Activated CD8-positive, alpha-beta memory T cell treated with anti-CD3 and anti-CD28 coated beads for 24 hours (primary cell): Measurements from ENCODE around the gene IREB2.
A peak's percentile ranks its signal among the peaks of the same experiment; 100 is the strongest.
"Not testable (repeated sequence)": the region's sequence is repeated elsewhere in the genome, so short reads cannot be mapped to it uniquely, and the experiment has no call there.

Experiments used
- DNase-seq: peaks from one replicate; pipeline ENCODE4 v3.0.0-alpha.2; 2020

IREB2 gene

DNA sequence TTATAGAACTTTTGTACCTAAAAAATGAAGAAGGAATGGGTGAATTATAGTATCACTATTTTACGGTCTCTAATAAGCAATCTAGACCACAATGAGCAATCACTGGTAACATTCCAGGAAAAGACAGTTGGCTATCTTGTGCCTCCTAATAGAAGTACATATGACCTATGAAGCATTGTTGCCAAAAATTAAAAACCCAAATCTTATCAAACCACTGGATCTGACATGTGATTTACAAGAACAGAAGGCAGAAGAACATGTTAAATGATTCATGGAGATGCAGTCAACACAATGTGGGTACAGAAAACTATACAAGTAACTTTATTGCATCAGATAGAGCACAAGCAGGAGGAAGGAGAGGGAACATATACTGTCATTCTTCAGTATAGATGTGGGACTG is 54.9 kb downstream of the IREB2 start:
- no peak for DNase-seq

DNA sequence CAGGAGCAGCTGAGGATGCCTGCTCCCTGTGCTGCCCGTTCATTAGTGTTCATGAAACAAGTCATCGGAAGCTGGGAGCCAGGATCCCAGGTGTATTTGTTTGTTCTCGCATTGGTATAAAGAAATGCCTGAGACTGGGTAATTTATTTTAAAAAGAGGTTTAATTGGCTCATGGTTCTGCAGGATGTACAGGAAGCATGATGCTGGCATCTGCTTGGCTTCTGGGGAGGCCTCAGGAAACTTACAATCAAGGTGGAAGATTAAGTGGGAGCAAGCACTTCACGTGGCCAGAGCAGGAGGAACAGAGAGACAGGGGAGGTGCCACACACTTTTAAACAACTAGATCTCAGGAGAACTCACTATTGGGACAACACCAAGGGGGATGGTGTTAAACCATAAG is 63.8 kb downstream of the IREB2 start:
- no peak for DNase-seq

DNA sequence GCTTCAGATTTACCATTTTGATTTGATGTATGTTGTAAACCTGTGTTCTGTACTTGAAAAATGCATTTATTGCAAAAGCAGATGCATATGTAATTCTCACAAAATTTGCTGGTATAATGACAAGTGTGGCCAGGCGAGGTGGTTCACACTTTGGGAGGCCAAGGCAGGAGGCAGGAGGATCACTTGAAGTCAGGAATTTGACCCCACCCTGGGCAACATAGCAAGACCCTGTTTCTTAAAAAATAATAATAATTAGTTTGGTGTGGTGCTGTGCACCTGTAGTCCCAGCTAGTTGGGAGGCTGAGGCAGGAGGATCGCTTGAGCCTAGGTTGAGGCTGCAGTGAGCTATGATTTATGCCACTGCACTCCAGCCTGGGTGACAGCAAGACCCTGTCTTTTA is 64.6 kb downstream of the IREB2 start:
- DNase-seq: no peak

DNA sequence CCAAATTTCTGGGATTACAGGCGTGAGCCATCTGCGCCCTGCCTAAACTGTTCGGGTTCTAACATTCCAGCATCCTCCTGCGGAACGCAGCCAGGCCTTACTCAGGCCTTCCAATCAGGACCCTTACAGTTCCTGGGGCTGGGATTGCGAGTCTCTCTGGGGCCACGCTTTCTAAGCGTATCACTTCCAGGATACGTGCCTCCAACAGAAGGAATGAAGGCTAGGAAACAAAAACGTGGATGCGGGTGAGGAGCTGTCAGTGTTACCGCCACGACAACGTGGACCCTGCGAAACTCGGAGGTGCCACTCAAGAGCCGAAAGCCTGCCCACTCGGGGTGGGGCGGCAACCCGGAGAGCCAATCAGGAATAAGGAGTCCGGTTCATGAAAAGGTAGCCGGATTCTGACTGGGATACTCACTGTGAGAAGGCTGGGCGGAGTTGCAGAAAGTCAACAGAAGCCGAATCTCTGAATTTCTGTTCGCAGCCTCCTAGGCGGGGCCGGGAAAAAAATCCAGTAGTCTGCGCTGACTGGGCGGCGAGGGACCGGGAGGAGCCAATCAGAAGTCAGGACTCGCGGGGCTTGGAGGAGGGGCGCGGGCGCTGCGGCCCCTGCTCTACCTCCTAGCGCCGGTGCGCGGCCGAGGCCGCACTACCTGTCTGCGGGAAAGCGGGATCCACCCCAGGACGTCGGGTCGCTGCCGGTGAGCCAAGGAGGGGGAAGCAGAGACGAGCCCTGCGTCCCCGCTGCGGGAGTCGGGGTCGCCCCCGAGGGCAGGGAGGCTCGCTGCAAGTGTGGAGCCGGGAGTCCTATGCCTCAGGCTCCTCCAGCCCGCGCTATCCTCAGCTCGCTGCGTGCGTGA is 69.2 kb downstream of the IREB2 start, which contains the start of gene HYKK:
HYKK (plus strand) TSS at position 607 of the 860 bp plus-strand sequence. CDS start 5,512 bp downstream, outside the sequence.
- DNase-seq: peak; percentile 87

DNA sequence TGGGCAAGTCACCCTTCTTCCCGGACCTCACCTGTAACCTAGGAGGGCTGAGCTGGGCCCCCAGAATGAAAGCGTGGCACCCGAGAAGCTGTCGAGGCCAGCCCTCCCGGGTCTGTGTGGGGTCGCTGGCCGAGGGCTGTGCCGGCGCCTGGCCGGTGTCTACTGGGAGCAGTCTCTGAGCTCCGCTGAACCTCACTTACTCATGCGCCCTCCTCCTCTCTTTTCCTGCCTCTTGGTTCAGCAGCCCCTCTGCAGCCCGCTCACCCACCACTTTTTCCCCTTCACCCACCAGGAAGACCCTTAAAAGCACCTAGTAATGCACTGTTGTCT is 69.8 kb downstream of the IREB2 start:
- no peak for DNase-seq

DNA sequence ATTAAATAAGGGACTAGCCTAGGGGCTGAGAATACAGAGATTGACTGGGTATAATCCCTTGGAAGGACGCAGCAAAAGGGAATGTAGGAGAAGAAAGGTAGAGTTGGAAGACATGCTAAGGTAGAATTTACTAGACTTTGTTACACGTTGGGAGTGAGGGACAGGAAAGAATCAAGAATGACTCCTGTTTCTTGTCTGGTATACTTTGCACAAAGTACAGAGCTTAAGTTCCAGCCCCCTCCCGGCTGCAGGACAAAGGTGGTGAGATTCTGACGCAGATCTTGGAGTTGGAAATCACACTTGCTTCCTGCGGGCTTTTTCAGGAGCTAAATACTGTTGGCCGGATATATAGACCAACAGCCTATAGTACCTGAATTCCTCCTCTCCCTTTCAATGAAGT is 70.3 kb downstream of the IREB2 start:
- no peak for DNase-seq

DNA sequence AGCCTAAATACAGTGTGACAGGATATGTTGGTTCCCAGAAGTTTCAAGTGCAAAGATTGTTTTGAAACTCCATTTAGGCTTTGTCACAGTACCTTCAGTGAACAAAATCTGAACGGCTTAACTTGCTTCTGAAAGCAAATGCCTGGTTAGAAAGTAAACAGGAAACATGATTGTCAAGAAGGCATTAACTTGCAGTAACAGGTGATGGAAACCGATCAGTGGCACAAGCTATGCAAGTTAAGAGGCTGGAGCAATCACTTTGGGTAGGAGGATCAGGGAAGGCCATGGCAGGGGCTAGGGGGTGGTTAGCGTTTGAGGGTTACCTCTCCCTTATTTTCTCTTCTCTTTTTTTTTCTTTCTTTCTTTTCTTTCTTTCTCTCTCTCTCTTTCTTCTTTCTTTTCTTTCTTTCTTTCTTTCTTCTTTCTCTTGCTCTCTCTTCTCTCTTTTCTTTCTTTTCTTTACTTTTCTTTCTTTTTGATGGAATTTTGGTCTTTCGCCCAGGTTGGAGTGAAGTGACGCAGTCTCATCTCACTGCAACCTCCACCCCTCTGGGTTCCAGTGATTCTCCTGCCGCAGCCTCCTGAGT is 71.8 kb downstream of the IREB2 start:
- no peak for DNase-seq

DNA sequence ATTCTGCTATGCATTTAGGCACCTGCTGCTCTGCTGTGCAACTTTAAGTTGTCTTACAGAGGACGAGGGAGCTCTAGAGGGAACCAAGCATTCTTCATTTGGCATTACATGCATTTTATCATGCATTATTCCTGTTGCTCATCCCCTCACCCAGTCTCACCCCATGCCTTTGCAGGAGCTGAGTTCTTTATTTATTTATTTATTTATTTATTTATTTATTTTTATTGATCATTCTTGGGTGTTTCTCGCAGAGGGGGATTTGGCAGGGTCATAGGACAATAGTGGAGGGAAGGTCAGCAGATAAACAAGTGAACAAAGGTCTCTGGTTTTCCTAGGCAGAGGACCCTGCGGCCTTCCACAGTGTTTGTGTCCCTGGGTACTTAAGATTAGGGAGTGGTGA is 82.0 kb downstream of the IREB2 start:
- not testable (repeated sequence) for DNase-seq

DNA sequence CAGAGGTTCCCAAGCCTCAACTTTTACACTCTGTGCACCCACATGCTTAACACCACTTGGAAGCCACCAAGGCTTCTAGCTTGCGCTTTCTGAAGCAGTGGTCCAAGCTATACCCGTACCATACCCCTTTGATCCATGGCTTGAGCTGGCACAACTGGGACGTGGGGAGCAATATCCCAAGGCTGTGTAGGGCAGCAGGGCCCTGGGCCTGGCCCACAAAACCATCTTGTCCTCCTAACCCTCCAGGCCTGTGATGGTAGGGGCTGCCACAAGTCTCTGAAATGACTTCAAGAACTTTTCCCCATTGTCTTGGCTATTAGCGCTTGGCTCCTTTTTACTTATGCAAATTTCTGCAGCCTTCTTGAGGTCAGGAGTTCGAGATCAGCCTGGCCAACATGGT is 86.2 kb downstream of the IREB2 start:
- no peak for DNase-seq

DNA sequence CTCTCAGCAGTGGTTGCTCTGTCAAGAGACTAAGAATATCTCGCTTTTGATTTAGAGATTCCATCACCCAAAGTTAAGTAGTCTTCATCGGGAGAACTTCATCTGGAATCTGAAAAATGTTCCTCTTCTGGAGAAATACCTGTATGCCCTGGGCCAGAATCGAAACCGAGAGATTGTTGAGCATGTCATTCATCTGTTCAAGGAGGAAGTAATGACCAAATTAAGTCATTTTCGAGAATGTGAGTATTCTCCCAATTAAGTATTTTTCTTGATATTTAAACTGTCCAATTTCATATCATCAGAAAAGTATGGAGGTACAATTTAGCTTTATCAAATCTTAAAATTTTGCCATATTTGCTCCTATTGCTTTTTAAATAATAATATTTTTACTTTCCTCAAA is 89.3 kb downstream of the IREB2 start:
- no peak for DNase-seq

DNA sequence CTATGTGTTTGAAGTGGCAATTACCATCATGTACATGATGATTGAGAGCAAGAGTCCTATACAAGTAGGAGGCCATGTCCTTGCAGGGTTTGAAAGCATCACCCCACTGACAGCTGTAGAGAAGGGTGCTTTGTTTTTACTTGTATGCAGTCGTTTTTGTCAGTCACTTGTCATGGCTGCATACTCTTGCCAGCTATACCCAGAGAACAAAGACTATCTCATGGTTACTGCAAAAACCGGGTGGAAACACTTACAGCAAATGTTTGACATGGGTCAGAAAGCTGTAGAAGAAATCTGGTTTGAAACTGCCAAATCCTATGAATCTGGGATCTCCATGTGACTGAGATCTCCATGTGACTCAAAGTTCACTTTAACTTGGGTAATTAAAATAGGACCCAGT is 95.3 kb downstream of the IREB2 start:
- no peak for DNase-seq

DNA sequence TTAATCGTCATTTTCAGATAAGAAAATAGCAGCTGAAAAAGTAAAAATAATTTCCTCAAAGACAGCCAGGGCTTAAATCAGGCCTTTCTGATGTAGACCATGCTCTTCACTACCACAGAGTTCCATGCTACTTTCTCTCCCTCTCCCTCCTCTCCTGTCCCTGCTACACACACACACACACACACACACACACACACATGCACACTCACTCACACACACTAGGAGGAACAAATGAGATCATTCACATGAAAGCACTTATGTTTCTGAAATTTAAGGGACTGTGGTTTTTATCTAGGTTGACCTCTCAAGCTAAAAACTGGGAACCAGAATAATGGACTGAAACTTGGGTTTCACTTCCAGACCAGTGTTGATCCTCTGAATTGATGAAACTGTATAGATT is 98.1 kb downstream of the IREB2 start:
- no peak for DNase-seq

DNA sequence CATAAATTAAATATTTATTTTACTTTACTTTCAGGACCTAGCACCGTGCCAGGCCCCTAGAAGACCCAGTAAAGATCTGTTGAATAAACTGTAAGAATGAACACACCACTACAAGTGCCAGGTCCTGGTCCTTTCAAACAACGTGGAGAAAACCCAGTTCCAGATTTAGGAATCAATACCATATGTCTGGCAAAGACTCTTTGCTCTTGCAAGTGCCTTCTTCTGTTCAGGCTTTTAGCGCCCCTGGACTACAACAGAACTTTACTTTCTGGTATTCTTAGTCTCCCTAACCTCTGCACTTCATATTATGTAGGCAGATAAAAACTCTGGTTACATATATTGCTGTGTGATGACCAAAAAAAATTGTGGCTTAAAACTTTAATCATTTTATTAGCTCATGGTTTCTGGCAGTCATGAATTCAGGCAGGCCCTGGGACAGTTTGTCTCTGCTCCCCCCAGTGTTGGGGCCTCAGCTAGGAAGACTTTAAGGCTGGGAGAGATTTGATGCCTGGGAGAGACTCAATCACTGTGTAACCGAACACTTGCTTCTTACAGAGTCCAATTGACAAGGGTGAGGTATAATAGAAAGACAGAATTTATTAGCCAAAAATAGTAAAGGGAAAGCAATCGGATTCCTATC is 99.4 kb downstream of the IREB2 start:
- DNase-seq: no peak

DNA sequence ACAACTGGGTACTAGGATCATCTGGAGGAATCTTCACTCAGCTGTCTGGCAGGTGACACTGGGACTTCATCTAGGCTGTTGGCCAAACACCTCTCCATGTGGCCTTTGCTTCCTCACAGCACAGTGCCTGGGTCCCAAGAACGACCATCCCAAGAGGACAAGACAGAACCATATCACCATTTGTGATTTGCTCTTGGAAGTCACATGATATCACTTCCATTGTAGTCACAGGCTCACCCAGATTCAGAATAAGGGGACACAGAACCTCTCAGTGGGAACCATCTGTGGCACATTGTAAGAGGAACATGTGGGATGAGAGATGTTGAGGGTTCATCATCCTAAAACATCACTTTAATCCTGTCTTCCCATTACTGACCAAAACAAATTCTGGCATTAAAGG is 100.3 kb downstream of the IREB2 start:
- no peak for DNase-seq

DNA sequence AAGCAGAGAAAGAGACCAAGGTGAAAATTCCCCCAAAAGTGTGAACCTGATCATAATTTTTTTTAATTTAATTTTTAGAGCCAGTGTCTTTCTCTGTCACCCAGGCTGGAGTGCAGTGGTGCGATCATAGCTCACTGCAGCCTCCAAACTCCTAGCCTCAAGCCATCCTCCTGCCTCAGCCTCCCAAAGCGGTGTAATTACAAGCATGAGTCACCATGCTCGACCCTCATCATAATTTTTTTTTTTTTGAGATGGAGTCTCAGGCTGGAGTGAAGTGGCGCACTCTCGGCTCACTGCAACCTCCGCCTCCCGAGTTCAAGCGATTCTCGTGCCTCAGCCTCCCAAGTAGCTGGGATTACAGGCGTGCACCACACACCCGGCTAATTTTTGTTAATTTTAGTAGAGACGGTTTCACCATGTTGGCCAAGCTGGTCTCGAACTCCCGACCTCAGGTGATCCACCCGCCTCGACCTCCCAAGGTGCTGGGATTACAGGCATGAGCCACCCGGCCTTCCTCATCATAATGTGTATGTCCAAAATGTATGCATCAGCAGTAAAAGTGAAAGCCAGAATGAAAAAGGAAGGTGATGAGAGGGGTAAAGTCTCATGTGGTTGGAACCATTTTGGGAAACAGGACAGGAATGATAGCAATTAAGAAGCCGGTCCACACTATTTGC is 101.6 kb downstream of the IREB2 start:
- peak; percentile 63 for DNase-seq

DNA sequence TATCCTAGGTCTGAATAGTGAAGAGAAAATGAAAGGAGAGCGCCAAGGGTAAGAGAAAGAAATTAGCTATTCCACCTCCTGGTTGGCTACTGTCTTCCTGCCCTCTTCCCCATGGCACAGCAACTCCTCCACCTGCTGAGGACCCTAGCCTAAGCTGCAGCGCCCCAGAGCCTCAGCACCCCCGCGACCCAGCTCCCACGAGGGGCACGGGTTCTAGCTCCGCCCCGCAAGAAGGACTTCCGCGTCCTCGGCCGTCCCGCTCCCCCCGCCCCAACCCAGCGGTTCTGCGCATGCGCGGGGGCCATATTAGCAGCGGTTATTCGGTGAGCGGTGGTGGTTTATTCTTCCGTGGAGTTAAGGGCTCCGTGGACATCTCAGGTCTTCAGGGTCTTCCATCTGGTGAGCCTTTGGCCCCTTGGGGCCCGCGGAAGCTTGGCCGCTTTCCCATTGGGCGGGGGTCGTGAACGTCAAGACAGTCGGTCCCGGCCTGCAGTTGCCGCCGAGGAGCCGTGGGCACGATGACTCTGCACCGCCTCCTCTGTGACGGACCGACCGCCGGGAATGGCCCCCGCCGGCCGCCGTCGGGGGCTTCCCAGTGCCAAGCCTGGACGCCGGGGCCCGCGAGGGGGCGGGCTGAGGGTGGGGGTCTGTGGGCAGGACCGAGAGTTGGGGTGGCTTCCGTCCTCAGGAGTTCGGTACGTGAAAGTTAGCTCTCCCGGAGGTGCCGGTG is 102.3 kb downstream of the IREB2 start, which contains the start of gene PSMA4:
PSMA4 (plus strand) TSS at position 304 of the 730 bp plus-strand sequence. CDS start 1,484 bp downstream, outside the sequence.
- DNase-seq: peak; percentile 99

DNA sequence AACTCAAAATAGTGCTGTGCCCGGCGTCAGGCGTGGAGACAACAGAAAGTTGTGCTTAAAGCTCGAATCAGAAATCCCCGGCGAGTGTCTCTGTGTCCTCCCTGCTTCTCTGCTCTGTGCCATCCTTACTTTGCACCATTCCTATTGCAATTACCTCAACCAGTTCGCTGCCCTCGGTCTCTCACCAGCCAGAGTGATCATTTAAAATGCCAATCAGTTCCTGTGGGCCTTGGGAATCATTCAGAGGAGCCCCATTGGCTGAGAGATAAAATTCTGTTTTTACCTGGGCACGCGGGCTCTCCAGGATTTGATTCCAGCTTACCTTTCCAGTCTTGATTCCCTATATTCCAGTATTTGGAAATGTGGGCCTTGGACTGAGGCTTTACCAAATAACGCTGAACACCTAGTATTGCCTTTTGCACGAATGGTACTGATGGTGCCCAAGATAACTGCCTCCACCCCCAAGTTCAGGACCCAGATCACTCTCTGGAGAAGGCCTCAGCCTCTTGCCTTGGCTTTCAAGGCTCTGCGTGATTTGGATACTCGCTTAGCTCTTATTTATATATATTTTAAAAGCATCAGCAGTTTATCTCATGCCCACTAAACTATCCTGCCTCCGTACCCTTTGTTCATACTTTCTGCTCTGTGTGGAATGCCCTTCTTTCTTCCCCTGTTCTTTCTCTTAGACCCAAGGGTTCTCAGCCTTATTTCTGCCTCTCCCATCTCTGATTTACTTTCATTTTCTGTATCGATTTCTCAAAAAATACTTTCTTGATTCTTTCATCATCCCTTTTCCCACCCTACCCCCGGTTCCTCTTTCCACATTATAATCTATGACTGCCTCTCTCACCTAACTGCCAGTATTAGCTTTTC is 103.1 kb downstream of the IREB2 start:
- DNase-seq: peak; percentile 62

DNA sequence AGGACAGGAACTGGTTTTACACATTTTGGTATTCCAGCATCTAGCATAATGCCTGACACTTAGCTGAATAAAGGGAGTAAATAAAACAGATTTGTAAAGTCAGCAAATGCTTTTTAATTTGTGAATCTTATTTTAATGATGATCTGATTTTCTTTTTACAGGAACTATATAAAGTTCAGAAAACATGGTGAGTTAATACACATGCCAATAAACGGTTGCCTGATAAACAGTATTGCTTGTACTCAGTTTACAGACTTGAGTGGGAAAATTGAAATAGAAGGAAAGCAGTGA is 103.7 kb downstream of the IREB2 start:
- DNase-seq: no peak

DNA sequence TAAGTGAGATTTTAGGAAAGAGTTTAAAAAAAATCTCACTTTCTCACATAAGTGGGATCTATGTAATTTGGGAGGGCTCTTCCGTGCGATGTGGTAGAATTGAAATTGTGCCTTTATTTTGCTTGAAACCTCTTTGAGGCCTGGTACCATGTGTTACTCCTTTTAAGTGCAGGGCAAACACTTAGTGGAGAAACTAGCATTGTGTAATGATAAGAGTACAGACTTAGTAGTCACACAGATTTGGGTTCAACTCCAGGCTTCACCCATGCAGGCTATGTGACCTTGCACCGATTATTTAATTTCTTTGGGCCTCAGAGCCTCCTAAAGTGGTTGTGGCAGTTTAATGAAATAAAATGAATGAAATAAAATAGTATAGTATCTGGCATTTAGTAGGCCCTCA is 104.6 kb downstream of the IREB2 start:
- no peak for DNase-seq

DNA sequence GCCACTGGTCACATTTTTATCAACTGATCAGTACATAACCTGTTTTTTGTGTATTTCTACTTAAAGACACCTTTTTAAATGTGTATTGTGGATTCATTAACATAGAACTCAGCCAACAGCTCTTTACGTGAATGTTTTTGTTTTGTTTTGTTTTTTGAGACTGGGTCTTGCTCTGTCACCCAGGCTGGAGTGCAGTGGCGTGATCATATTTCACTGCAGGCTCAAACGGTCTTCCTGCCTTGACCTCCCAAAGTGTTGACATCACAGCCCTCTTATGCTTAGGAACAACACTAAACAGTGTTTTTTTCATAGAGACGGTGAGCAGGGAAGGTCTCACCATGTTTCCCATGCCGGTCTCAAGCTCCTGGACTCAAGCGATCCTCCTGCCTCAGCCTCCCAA is 112.2 kb downstream of the IREB2 start:
- DNase-seq: no peak

DNA sequence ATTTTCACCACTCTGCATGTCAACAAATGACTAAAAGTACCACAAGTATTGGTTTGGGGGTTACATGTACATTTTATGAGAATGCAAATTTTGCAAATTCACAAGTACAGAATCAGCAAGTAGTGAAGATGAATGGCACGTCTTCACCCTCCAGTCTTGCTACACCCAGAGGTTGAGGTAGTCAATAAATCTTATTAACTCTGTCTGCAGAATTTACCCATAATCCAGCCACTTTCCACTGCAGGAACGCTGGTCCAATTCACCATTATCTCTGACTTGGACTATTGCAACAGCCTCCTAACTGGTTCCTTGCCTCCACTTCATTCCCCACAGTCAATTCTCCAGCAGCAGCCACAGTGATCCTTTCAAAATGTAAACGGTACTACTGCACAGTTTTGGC is 112.8 kb downstream of the IREB2 start:
- no peak for DNase-seq
